GM18861 (cell line): ENCODE results near the gene BPIFB1.

Experiments used
- ATAC-seq: cut with Tn5 transposase; IDR thresholded peaks from one replicate; pipeline ENCODE4 v1.9.1; 2021; ENCODE audit not compliant: unreplicated experiment

BPIFB1 gene

DNA sequence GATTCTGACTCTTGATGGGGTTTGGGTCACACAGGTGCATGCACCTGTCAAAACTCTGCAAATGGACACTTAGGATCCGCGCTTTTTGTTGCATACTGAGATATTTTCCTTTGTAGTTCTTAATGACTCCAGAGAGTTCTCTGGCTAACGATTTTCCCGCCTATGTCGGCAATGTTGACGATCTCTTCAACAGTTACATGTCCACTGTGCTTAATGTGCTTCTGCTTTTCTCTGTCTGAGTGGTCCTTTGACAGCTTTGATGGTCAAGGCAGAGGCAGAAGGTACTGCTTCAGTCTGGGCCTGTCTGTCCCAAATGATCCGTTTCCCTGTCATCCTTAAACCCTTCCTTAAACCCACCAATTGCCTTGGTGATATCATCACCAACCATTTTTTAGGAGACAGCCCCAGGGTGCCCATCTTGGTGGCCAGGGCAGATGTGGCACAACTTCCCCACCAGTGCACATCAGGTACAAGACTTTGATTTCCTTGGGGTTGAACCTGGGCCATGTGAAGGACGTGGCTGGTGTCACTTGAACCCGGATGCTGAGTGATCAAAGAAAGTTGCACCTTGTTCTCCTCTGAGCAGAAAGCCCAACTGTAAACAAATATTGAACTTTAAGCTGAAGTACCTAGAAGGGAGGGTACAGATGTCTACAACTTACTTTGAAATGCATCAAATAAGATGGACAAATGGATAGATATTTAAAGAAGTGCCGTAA lies 10.7 kb upstream of the BPIFB1 start:
- no peak for ATAC-seq

DNA sequence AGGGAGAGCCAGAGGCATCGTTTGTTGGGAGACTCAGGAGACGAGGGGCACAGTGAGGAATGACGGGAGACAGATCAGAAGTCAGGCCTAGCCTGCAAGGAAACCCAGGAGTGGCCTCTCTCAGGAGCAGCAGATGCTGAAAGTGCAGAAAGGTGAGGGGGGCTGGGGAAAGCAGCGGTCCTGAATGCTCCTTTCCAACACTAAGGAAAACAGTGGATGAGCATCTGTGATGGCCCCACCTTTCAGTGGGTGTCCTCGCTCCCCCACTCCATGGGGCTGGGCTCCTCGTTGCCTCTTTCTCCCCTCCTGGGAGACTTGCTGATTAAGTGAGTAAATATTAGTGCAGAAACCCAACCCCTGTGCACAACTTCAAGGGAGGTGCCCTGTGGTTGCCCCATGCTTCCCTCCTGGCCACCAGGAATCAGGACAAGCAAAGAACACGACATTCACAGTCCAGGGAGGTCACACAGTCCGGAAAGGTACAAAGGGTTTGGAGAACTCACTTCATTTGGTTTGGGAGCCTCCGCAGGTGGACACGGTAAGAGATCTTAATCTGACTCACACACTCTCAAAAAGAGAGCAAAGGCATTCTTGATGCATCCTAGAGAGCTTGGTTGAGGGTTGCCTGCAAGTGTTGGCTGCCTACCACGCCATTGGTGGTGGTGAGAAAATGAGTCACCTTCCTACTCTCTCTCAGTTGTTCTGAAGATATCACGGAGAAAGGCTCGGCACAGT lies 9.7 kb upstream of the BPIFB1 start:
- ATAC-seq, result no peak

DNA sequence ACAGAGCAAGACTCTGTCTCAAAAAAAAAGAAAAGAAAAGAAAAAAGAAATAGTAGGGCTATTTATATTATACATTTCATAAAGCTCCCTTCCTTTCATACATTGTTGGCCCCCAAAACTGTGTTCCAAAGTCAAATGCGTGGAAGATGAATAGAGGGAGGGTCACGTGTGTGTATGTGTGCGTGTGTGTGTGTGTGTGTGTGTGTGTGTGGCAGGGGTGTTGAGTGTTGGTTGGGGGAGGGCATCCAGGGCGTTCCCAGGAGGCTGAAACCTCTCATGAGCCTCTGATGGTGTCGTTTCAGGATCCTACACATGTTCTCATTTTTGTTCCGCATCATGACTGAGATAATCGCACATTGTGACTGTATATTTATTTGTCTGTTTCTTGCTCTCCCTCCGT lies 7.8 kb upstream of the BPIFB1 start:
- ATAC-seq, result no peak

DNA sequence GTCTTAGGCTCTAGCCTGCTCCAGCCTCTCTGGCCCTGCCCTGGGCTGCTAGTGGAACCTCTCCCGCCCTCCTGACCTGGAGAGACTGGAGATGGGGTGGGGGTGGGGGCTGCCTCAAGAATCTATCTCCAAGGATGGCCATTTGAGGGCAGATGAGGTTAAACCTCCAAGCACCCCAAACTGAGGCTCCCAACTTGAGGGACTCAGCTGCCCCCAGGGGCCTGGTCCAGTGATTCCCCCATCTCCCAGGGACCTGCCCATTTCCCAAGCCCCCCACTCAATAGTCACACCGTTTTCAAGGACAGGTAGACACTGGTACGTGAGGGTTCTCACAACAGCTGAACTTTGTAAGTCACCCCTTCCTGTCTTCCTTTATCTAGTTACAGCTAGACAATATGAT lies 7.1 kb upstream of the BPIFB1 start:
- ATAC-seq, result no peak

DNA sequence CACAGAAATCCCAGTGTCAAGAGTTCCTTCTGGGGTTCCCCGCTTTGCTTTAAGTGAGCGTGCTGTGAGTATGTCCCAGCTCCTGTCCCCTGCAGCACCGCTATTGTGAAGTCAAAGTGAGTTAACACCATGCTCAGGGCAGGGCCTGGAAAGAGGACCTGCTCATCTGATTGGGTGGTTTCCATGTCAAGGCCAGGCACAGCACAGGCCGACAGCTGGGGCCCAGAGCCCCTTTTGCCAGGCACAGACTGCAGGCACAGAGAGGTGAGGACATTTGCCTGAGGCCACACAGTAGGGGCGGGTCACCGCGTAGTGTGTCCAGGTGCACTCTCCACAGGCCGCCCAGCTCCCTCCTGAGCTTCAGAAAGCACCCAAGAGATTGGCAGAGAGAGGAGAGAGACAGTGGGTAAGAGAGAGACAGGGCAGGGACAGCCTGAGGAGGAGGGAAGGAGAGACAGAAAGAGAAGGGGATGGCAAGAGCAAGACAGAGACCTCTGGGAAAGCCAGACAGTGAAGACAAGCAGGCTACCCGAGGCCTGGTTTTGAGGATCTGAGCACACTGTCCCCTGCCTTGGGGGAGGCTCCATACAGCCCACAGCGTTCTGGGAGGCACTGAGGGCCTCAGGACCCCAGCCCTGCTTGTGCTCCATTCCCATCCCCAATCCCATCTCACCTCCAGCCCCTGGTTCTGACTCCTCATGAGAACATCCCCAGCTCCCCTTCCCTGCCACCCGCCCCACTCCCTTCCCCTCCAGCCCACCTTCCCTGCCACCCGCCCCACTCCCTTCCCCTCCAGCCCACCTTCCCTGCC lies 6.5 kb upstream of the BPIFB1 start:
- ATAC-seq, result no peak

DNA sequence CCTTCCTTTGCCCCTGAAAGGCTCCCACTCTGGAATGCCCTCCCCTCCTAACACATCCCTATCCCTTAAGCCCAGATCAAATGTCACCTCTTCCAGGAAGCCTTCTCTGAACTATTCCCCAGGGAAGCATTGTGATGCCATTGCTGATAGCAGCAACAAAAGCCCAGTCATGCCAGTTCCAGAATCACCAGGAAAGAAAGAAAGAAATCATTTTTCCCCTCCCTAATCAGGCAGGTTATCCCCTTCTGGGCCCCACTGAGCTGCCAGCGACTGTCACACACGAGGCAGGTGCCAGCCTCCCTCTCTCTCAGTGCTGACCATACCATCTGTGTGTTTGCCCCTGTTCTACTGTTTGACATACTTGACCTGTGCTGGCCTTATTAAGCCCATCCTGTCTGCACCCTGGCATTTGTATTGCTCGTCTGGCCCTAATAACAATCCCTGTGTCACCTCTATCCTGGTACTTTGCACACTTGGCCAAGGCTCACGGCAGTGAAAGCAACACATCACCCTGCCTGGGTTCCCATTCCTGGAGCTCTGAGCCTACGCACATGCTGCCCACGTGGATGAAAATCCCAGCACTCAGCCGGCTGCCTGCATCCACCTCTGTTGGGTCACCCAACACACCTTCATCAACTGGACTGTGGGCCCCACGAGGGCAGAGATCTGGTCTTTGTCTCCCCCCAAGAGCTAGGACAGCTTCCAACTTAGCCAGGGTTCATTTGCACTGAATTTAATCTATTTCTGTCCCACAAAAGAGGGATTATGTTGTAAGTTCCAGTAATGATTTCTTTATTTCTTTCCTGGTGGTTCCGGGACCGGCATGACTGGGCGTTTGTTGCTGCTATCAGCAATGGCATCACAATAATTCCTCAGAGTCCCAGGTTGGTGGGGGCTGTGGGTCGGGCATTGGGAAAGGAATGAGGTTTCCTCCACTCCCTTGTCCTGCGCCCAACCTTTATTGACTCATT lies 5.3 kb upstream of the BPIFB1 start:
- no peak for ATAC-seq

DNA sequence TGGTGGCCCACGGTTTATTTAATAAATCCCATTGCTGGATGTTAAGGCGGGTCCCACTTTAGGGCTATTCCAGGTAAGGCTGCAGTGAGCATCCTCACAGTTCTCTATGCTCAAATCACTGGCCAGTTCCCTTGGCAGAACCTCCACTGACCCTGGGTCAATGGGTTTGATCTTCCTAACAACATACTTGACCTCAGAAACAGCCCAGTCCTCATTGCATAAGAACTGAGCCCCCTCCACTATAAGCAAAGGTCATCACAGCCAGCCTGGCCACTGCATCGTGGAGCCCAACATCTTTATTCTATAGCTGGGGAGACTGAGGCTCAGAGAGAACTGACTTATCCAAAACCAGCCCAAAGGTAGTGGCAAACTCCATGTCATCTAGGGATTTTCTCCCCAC lies 4.3 kb upstream of the BPIFB1 start:
- no peak for ATAC-seq

DNA sequence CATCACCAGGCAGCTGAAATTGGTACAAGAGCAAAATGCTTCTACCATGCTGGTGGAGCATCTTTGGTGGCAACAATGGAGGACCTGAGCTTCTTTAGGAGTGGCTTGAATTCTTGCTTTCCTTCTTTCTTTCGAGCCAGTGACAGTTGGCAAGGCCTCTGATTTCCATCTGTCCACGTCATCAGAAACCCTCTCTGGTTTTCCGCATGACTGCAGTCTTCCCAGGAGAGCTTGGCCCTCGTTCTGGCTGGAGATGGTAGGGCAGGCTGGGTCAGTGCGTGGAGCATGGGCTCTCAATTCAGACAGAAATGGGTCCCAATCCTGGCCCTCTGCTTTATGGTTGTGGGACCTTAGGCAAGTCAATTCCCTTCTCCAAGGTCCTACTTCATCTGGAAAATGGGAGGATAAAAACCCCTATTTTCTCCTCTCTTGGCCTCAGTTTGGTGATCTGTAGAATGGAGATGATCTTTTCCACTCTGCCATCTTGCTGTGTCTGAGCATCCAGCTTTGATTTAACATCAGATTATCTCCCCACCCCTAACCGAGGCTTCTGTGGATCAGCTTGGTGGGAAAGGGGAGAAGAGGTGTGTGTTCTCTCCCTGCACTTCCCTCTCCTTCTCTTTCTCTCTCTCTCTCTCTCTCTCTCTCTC lies 3.6 kb upstream of the BPIFB1 start:
- ATAC-seq, result no peak

DNA sequence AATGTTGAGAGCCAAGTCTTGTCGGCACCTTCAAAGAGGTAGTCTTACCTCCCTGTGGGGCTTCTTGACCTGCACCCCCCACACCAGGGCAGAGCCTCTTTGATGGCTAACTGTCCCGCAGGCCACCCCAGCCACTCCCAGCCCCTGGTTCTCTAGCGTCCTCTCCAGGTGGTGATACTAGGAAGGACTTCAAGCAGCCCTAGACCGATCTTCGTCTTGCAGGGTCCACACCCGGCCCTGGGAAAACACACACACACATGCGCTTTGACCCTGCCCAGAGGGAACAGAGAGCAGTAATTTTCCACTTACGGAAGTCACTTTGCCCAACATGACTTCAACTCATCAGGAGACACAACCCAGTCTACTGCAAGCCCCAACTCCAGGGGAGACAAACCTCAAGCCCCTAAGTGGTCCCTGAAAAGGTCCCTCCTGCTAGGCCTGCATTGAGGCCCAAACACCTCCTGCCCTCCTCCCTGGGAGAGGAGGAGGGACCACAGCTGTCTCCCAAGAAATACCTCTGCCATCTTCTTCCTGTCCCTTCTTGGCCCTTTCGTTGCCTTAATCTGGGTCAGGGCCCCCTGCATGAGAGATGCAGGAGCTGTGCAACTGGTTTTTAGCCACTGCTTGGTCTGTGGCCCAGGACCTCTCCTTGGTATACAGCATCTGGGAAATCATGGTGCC lies 2.9 kb upstream of the BPIFB1 start:
- no peak for ATAC-seq

DNA sequence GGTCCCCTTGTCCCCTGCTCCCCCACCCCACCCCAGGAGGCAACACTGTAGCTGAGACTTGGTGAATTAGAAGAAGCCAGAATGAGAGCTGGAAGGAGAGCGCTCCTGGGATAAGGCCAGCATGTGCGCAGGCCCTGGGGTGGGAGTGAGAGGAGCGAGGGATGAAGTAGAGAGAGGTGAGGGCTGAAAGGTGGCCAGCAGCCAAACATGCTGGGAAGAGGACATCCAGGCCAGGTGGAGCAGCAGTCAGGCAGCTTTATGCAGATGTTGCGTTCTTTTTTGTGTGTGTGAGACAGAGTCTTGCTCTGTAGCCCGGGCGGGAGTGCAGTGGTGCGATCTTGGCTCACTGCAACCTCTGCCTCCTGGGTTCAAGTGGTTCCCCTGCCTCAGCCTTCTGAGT lies 2.2 kb upstream of the BPIFB1 start:
- no peak for ATAC-seq

DNA sequence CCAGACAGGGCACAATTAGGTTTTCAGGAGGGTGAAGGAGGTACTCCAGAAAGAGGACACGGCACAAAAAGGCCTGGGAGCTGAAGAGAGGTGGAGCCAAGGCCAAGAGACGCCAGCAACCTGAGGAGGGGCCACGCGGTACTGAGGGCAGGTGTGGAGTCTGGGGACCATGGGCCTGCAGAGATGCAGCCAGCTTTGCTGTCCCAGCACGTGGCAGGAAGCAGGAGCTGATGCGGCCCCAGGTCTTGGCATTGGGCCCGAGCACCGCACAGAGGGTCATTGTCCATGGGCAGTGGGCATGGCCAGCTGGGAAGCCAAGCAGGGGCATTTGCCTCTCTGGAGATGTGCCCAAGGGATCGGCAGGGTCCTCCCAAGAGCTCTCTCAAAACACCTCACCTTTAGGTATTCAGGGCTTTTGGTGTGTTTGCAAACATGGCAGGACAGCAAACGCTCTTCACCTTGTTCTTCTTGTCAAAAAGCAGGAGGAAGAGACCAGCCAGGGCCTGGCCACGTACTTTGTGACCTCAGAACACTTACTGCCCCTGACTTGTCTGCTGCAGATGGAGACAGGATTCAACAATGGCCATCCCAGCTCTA lies 1.4 kb upstream of the BPIFB1 start:
- ATAC-seq, result no peak

DNA sequence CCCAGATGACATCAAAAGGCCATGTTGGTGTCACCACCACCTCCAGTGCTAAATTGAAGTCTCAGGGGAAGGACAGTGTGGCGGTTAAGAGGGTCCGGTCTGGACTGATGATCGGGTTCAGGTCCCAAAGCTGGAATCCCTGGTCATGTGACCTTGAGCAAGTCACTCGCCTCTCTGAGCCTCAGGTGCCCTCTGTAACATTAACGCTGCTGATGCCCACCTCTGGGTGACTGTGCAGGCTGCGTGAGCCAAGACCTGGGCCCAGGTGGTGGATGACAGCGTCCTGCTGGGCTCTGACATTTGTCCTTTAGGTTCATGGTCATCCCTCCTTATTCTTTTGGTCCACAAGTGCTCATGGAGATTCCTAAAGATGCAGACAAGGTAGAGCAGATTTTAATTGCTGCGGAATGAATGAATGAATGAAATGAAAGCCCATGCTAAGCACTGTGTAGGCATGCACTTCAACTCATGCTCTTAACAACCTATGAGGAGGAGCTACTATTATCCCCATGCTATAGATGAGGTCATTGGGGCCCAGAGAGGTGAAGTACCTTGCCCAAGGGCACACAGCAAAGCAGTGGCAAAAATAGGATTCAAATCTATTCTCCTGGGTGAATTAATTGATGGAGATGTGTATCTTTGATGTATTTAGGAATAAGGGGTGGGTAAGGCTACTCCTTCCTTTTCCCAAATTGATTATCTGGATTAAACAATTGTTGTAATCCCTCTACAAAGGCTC lies 649 bp upstream of the BPIFB1 start:
- ATAC-seq, result no peak

DNA sequence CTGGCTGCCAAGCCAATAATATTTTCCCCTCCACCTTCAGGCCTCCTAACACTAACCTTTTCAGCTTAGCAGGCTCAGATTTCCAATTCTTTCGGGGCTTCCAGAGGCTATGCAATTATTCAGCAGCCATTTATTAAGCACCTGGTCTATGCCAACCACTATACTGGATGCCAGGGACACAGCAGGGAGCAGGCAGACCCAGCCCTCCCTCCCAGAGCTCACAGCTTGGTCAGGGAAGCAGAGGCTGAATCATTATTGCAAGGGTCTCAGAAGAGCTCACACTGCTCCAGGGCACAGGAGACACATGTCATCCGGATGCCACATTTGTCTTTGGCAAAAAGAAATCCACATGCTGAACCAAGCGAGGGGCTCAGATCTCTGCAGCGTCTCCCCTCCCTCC lies 1.3 kb downstream of the BPIFB1 start:
- ATAC-seq, result no peak

DNA sequence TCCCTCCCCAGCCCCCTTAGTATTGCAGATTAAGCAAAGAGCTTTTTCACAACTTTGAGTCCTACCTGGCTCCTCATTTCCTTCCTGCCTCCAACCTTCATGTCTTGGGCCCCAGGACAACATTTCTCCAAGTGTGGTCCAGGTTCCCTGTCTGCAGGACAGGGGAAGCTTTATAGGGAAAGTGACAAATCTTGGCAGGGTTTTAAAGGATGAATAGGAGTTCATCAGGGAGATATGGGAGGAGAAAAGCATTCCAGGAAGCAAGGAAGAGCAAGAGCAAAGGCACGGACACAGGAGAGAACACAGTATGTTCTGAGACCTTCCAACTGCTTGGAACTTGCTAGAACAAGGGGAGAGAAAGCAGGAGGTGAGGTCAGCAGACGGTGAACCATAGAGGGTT lies 1.9 kb downstream of the BPIFB1 start:
- ATAC-seq, result no peak

DNA sequence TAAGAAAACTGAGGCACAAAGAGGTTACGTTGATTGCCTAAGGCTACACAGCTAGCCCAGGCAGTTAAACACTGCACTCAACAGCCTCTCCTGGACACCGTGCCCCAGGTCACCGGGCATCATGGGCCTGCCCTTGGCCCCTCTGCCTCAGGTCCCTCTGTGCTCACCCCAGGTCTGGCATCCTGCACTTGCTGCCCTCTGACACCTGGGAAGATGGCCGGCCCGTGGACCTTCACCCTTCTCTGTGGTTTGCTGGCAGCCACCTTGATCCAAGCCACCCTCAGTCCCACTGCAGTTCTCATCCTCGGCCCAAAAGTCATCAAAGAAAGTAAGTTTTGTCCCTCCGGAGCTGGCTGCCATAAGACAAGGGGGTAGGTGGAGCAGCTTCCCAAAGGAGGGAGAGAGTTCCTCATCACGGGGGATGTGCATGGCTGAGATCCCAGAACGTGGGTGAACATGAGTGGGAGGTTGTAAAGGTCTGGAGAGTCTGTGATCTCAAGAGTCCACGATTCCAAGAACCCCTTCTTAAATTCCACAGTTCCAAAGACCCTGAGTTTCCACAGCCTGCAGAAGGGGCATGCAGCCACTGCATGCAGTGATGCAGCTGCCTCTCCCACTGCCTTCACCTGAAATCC lies 3.0 kb downstream of the BPIFB1 start:
- ATAC-seq, result no peak

DNA sequence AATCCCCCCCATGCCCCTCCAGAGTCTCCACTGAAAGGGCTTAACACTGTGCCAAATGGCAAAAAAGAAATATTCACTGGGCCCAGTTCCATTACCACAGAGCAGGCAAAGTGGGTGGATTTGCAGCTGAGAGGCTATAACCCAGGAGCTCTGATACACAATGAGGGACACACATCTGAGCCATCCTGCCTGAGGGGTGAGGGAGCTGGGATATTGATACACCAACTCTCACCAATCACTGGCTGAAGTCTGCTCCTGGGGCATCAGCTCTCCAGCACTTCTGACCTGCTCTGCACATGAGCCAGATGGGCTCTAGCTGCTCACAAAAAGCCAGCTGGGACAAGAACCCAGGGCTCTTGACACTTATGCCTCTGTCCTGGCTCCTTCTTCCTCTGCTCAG lies 4.9 kb downstream of the BPIFB1 start:
- ATAC-seq, result no peak

DNA sequence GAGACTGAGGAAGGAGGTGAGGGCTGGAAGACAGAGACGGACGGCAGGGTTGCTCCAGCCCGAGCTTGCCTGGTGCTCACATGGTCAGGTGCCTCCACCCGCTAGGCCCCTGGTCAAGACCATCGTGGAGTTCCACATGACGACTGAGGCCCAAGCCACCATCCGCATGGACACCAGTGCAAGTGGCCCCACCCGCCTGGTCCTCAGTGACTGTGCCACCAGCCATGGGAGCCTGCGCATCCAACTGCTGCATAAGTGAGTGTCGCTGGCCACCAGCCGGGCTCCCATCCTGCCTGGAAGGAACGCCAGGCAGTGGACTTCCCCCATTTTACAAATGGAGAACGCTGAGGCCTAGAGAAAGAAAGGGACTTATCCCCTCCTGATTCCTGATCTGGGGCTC lies 7.8 kb downstream of the BPIFB1 start:
- no peak for ATAC-seq

DNA sequence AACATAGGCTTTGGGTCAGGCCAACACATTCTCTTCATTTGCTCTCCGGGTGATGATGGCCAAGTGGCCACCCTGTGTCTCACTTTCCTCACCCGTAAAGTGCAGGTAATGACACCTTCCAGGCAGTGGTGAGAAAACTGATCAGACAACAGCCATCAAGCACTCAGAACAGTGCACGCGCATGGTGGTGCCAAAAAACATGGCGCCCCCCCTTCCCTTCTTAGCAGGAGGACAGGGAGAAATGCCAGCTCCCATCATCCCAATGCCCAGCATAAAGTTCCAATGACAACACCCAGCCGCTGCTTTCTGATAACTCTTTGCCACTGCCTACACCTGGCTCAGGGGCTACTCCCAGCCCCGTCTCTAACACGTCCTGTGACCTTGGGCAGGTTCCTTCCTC lies 8.4 kb downstream of the BPIFB1 start:
- ATAC-seq, result no peak
